ENCODE data around the gene STRA6.

DNA sequence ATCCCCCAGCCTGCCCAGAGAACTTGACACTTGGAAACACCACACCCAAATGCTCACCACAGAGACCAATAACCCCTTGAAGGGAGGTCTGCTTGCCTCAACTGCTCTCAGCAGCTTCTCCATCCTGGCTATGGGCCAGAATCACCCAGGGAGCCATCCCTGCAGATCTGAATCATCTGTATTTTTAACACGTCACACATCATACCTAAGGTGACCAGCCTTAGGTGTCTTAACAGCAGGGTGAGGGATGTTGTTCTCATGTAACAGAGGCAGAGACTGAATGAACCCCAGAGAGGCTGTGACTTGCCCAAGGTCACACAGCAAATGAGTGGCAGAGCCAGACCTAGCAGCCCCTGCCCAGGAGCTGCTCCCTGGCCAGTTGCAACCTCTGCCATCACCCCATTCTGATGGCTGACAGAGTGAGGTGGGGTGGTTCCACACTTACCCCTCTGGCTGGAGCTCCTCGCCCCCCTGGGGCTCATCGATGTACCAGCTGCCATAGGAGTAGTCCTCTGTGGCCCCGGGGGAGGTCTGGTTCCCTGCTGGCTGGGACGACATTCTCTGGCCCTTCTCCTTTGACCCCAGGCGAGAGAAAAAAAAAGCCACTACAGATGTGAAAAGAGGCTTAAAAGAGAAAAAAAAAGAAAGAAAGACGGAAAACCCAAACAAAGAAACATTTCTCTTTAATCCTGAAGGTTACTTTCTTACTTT, 722 bp downstream of the STRA6 start:
- TF ChIP-seq POLR2AphosphoS5 (IDR thresholded peaks at IDR 0.05; ENCODE audit: borderline replicate concordance, low read depth, low read length) (no peak), EZH2 (IDR thresholded peaks at IDR 0.05) (no peak), FOXP2 (optimal IDR thresholded peaks at IDR 0.05; ENCODE audit: control extremely low read depth, extremely low read length, insufficient read depth) (no peak)
